Brain microvascular endothelial cell (primary cell): ENCODE data around the gene FETUB.

ENCODE experiments used
- DNase-seq: peaks from one replicate; pipeline ENCODE4 v3.0.0-alpha.2; 2020
- H3K27ac ChIP-seq: fragments of 250-450 bp; sonication (Bioruptor Pico); 2 replicates; pipeline ENCODE4 v1.5.1; 2020; ENCODE audit warnings: mild to moderate bottlenecking, moderate library complexity
- H3K27me3 ChIP-seq: fragments of 250-450 bp; sonication (Bioruptor Pico); replicated peaks from 2 replicates; pipeline ENCODE4 v1.5.1; 2020; ENCODE audit warnings: mild to moderate bottlenecking
- H3K36me3 ChIP-seq: fragments of 250-450 bp; sonication (Bioruptor Pico); replicated peaks from 2 replicates; pipeline ENCODE4 v1.5.1; 2020; ENCODE audit warnings: mild to moderate bottlenecking
- H3K4me3 ChIP-seq: 2 replicates; pipeline ENCODE4 v1.5.1; 2011; ENCODE audit warnings: low read depth, mild to moderate bottlenecking, control low read depth, low read length, moderate library complexity
- in situ Hi-C: cut with HindIII; loops from 2 replicates; pipeline ENCODE4 v1.10.0; 2017; ENCODE audit warnings: low sequenced_read_pairs, low pct_ligation_motif_present
- TF ChIP-seq, protein P1 (sequence below): IDR thresholded peaks from 2 replicates; pipeline ENCODE4 v1.5.1; 2011; ENCODE audit warnings: low read depth, mild to moderate bottlenecking, moderate library complexity, low read length, control low read depth, inconsistent platforms; ENCODE audit errors: missing control alignments

The FETUB gene

DNA sequence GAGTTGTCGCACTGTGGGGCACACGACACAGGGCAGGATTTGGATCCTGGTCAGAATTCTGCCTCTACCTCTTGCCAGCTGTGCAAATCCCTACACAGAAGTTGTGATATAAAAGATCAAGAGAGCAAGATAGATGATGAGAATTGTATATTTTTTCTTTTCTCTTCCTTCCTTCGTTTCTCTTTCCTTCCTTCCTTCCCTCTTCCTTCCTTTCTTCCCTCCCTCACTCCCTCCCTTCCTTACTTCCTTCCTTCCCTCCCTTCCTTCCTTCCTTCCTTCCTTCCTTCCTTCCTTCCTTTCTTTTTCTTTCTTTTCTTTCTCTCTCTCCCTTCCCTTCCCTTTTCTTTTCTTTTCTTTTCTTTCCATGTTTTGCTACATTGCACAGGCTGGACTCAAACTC lies 39.3 kb upstream of the FETUB start:
- TF ChIP-seq, protein P1, sequence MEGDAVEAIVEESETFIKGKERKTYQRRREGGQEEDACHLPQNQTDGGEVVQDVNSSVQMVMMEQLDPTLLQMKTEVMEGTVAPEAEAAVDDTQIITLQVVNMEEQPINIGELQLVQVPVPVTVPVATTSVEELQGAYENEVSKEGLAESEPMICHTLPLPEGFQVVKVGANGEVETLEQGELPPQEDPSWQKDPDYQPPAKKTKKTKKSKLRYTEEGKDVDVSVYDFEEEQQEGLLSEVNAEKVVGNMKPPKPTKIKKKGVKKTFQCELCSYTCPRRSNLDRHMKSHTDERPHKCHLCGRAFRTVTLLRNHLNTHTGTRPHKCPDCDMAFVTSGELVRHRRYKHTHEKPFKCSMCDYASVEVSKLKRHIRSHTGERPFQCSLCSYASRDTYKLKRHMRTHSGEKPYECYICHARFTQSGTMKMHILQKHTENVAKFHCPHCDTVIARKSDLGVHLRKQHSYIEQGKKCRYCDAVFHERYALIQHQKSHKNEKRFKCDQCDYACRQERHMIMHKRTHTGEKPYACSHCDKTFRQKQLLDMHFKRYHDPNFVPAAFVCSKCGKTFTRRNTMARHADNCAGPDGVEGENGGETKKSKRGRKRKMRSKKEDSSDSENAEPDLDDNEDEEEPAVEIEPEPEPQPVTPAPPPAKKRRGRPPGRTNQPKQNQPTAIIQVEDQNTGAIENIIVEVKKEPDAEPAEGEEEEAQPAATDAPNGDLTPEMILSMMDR: no peak
- Histone ChIP-seq H3K27me3 (no peaks in the 10 kb centered on the region), H3K4me3 (no peak overlapping the region), H3K27ac (no peak overlapping the region), H3K36me3 (no peaks in the 10 kb centered on the region)
- DNase-seq: no peak
- in situ Hi-C loops: loop anchor here (25.0 kb wide), 1 partner anchor 211 kb away; the partner anchor contains the start of gene RFC4

DNA sequence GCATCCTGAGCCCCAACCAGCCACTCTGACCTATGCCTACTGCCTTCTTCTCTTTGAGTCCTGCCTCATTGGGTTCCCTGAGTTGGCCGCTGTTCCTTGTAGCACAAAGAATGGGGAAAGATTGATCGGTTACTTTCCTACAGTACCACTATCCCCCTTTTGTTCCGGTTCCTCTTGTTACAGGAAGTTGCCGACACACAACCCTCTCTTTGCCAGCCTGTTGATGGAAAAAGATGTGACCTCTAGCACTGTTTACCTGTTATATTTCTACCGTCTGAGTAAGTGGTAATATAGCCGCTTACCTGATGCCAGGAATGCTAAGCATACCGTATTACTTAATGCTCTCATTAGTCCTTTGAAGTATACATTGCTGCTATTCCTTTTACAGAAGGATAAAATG lies 37.0 kb upstream of the FETUB start:
- H3K27me3 ChIP-seq: no peaks in the 10 kb centered on the region
- H3K27ac ChIP-seq: no peak overlapping the region
- TF ChIP-seq, protein P1: no peak
- in situ Hi-C loops: loop anchor here (25.0 kb wide), 1 partner anchor 209 kb away; the partner anchor contains the start of gene RFC4
- DNase-seq: no peak
- H3K4me3 ChIP-seq: no peak overlapping the region
- H3K36me3 ChIP-seq: no peaks in the 10 kb centered on the region

DNA sequence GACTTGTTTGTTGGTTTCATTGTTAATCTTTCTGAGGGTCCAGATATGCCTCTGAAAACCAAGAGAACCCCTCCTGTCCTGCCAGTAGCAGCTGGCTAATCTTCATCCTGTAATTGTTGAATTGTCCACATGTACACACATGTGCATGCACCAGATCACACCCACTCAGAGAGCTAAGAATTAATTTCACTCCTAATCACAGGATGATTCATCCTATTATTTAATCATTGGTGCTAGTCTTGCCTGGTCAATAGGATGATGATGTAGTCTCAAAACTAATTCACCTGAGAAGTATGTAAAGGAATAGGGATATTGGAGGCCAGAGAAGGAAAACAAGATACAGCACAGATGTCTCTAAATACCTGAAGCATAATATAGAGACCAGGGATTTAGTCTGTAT lies 35.1 kb upstream of the FETUB start:
- in situ Hi-C loops: loop anchor here (25.0 kb wide), 1 partner anchor 207 kb away; the partner anchor contains the start of gene RFC4
- TF ChIP-seq, protein P1: no peak
- Histone ChIP-seq H3K27ac (no peak overlapping the region), H3K4me3 (no peak overlapping the region), H3K27me3 (no peaks in the 10 kb centered on the region), H3K36me3 (no peaks in the 10 kb centered on the region)
- no peak for DNase-seq

DNA sequence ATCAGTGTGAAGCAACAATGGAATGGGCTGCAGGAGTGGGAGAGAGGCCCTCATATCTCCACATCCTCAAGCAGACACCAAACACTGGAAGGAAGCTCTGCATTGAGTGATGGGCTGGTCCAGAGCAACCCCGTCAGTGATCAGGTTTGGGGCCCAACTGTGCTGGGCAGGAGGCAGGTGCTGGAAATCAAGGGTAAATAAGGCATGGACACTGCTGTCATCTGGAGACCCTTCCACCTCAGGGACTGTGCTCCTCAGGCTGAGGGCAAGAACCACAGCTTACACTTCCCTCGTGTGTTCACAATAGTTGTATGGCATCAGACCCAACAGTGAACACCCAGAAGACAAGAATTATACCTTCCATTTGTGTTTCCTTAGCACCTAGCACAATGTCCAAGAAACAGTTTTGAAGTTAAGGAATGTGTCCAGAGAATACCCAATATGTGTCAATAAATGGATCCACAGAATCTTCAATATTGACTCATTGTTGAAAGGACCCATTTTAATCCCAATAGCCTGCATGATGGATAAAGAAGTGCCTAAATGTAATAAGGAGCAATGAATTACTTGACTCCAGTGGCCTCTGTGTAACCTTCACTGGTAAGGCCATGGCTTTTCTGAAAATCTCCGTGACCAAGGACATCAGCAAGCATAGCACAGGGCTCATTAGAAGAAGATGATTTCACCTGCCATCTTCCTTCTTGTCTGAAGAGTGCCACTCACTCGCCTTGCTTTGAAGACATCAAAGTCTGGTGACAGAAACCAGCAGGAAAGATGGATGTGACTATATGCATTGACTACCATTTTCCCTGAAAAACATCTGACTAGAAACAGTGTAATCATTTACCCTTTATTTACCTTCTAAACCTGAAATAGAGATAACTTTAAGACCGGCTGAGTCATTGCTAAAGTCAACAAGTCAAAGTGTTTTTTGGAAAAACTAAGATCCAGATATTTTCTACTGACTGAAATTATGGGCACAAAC lies 34.3 kb upstream of the FETUB start:
- TF ChIP-seq, protein P1: no peak
- in situ Hi-C loops: loop anchor here (25.0 kb wide), 1 partner anchor 206 kb away; the partner anchor contains the start of gene RFC4

DNA sequence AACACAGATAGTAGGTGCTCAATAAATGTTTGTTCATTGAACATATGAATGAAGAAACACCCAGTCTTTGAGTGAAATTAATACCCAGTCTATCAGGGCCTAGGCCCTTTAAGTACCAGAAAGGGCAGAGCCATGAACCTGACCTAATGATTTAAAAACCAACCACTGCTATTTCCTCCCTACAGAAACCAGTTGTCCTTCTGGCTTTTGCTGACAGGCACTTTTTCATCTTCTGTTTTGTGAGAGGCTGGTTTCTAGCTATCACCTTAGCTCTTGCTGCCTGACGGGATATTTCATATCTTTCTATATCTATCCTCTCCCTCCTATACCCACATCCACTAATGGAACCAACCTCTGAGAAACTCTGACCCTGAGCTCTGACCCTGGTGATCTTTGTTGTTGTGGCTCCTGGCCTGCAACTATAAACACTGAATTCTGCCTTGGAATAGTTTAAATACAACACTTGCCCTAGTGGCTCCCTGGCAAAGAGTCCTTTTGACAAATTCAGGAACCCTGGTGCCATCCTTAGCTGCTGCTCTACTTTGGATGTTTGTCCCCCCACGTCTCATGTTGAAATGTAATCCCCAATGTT lies 31.5 kb upstream of the FETUB start:
- TF ChIP-seq, protein P1: no peak

More for the DNA sequence above, 34.3 kb upstream of the FETUB start:
- DNase-seq: no peak
- H3K4me3 ChIP-seq: no peak overlapping the region
- no peak overlapping the region for H3K27ac ChIP-seq
- H3K36me3 ChIP-seq: no peaks in the 10 kb centered on the region
- H3K27me3 ChIP-seq: no peaks in the 10 kb centered on the region

More for the DNA sequence above, 31.5 kb upstream of the FETUB start:
- Histone ChIP-seq H3K27ac (no peak overlapping the region), H3K4me3 (no peak overlapping the region), H3K27me3 (no peaks in the 10 kb centered on the region), H3K36me3 (no peaks in the 10 kb centered on the region)
- no peak for DNase-seq
- in situ Hi-C loops: loop anchor here (25.0 kb wide), 1 partner anchor 204 kb away; the partner anchor contains the start of gene RFC4
